Naive thymus-derived CD4-positive, alpha-beta T cell (primary cell): ENCODE measurements around the gene NEDD4L. TPM values are rescaled to one million over a fixed set of nuclear protein-coding genes. Genes with fewer than 3 reads are reported as not detected.

Experiments
- ATAC-seq: fragments of 150-1000 bp; cut with Tn5 transposase; 2 replicates; pipeline ENCODE4 v1.10.0; 2021; ENCODE audit warnings: mild to moderate bottlenecking, moderate library complexity
- CTCF ChIA-PET: fragments of 350-600 bp; sonication (Branson Sonifier 250); formaldehyde crosslinking; loops from one replicate; lab custom pipeline; 2021; ENCODE audit warnings: antibody characterized with exemption; lab: Charles Lee
- POLR2A ChIA-PET: fragments of 350-600 bp; sonication (Branson Sonifier 250); formaldehyde crosslinking; loops from one replicate; lab custom pipeline; 2021; ENCODE audit warnings: antibody characterized with exemption, inconsistent platforms; lab: Charles Lee
- DNase-seq, 9 donors: peaks; one replicate each; pipeline versions ENCODE4 v3.0.0 to v3.0.0-alpha.2; 2020 to 2022; ENCODE audit warnings: mixed read lengths in 1 of 9
- H3K27ac ChIP-seq: one replicate; pipeline ENCODE4 v1.7.0; 2013; ENCODE audit warnings: mild to moderate bottlenecking, low read depth, low read length, moderate library complexity
- H3K27me3 ChIP-seq, 2 donors: one replicate each; pipeline ENCODE4 v1.7.0; 2013; ENCODE audit warnings: low read length in 2 of 2, mild to moderate bottlenecking in 2 of 2, moderate library complexity in 2 of 2; ENCODE audit not compliant: control insufficient read depth in 2 of 2, insufficient read depth in 2 of 2
- H3K36me3 ChIP-seq, 3 experiments: 1 replicate in 2 of 3; 2 replicates in 1 of 3; pipeline ENCODE4 v1.7.0; 2013; ENCODE audit warnings: low read length in 3 of 3, mild to moderate bottlenecking in 3 of 3, moderate library complexity in 1 of 3; ENCODE audit not compliant: insufficient read depth in 3 of 3, control insufficient read depth in 2 of 3
- H3K4me1 ChIP-seq, 2 donors: one replicate each; pipeline ENCODE4 v1.7.0; 2013; ENCODE audit warnings: low read length in 2 of 2, mild to moderate bottlenecking in 2 of 2, moderate library complexity in 1 of 2; ENCODE audit not compliant: control insufficient read depth in 2 of 2, insufficient read depth in 2 of 2
- H3K4me3 ChIP-seq: 2 replicates; pipeline ENCODE4 v1.7.0; 2013; ENCODE audit warnings: mild to moderate bottlenecking, low read length
- H3K9me3 ChIP-seq, 3 experiments: 1 replicate in 2 of 3; 2 replicates in 1 of 3; pipeline ENCODE4 v1.7.0; 2013; ENCODE audit warnings: low read length in 3 of 3; ENCODE audit not compliant: control insufficient read depth in 2 of 3
- H3K27ac Mint-ChIP-seq, 9 donors: one replicate each; pipeline ENCODE4 v1.8.0; 2020 to 2022; ENCODE audit warnings: mixed read lengths in 9 of 9, mild to moderate bottlenecking in 8 of 9, moderate library complexity in 5 of 9, inconsistent platforms in 2 of 9
- H3K27me3 Mint-ChIP-seq, 5 donors: one replicate each; pipeline ENCODE4 v1.8.0; 2021 to 2022; ENCODE audit warnings: mixed read lengths in 5 of 5, mild to moderate bottlenecking in 1 of 5
- H3K36me3 Mint-ChIP-seq, 5 donors: one replicate each; pipeline ENCODE4 v1.8.0; 2020 to 2022; ENCODE audit warnings: mixed read lengths in 5 of 5, mild to moderate bottlenecking in 3 of 5, inconsistent platforms in 1 of 5
- H3K4me1 Mint-ChIP-seq, 7 donors: one replicate each; pipeline ENCODE4 v1.8.0; 2020 to 2022; ENCODE audit warnings: mixed read lengths in 7 of 7, mild to moderate bottlenecking in 3 of 7, inconsistent platforms in 1 of 7
- H3K4me3 Mint-ChIP-seq, 10 donors: one replicate each; pipeline ENCODE4 v1.8.0; 2020 to 2022; ENCODE audit warnings: mild to moderate bottlenecking in 10 of 10, mixed read lengths in 10 of 10, moderate library complexity in 6 of 10, inconsistent platforms in 2 of 10
- H3K9me3 Mint-ChIP-seq, 11 donors: one replicate each; pipeline ENCODE4 v1.8.0; 2020 to 2022; ENCODE audit warnings: mixed read lengths in 11 of 11, mild to moderate bottlenecking in 4 of 11, inconsistent platforms in 1 of 11, moderate library complexity in 1 of 11
- intact Hi-C, 2 donors: fragments of 100-400 bp; cut with micrococcal nuclease; formaldehyde crosslinking; loops; one replicate each; pipeline ENCODE4 v1.15.1; 2023
- polyA plus RNA-seq, 2 donors: library from polyadenylated mRNA; unstranded; fragments of 300-500 nt; fragmentation: Illumina TruSeq; gene quantifications; one replicate each; pipeline ENCODE4 v1.2.3, GENCODE V29; 2021
- total RNA-seq, 6 experiments: library from RNA in 5 of 6; stranded (reverse) in 5 of 6; gene quantifications; 1 replicate in 5 of 6; 2 replicates in 1 of 6; pipeline ENCODE4 v1.2.3 and lab custom pipeline; 2021 to 2026

Gene NEDD4L
- total and polyA plus RNA-seq, 7 experiments from 2014 or later = 1.1 to 10.3 (median 4.2) TPM

DNA sequence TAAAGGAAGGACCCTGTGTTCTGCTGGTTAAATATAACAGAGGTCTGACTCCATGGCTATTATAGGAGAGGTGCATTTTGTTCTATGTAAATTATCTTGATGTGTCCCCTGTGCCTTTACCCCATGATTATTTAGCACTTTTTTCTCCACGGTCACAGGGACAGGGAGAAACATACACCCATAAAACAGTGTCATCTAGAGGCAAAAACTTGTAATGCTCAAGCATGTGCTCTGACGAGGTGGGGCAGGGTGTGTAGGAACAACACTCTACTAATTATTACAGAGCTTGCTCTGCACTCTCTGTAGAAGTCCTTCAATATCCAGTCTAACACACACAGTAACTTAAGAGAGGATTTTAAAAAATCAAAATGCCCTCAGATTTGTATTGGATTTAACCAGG, 187.9 kb downstream of the NEDD4L start:
- peaks cover 0 to 5% (median 0%) of the 10 kb centered on the region in 5 donors for H3K36me3 Mint-ChIP-seq
- no peak for DNase-seq

GRCh38 chr18:58232668-58233067, 188.6 kb downstream of the NEDD4L start:
- ChIA-PET POLR2A (no interaction called here), CTCF (no interaction called here)
- peaks cover 0 to 5% (median 0%) of the 10 kb centered on the region in 5 donors for H3K36me3 Mint-ChIP-seq
- Histone ChIP-seq H3K4me1 (no peaks in the 10 kb centered on the region), H3K27me3 (no peaks in the 10 kb centered on the region), H3K36me3 (no peaks in the 10 kb centered on the region), H3K27ac (no peak overlapping the region), H3K4me3 (no peak overlapping the region), H3K9me3 (no peaks in the 10 kb centered on the region)
- H3K4me1 Mint-ChIP-seq = no peaks in the 10 kb centered on the region
- H3K27me3 Mint-ChIP-seq = no peaks in the 10 kb centered on the region
- DNase-seq (no peak), ATAC-seq (no peak)
- intact Hi-C loops = no loop called here
- H3K4me3 Mint-ChIP-seq = no peak overlapping the region
- no peak overlapping the region for H3K27ac Mint-ChIP-seq
- peaks cover 0 to 7% (median 0%) of the 10 kb centered on the region in 11 donors for H3K9me3 Mint-ChIP-seq

More for the DNA sequence above, 187.9 kb downstream of the NEDD4L start:
- ChIA-PET CTCF (no interaction called here), POLR2A (no interaction called here)
- ATAC-seq = no peak
- Histone ChIP-seq H3K27me3 (no peaks in the 10 kb centered on the region), H3K27ac (no peak overlapping the region), H3K9me3 (no peaks in the 10 kb centered on the region), H3K36me3 (no peaks in the 10 kb centered on the region), H3K4me3 (no peak overlapping the region), H3K4me1 (no peaks in the 10 kb centered on the region)
- H3K27me3 Mint-ChIP-seq = no peaks in the 10 kb centered on the region
- no peak overlapping the region for H3K4me3 Mint-ChIP-seq
- H3K27ac Mint-ChIP-seq = no peak overlapping the region
- intact Hi-C loops = no loop called here
- no peaks in the 10 kb centered on the region for H3K4me1 Mint-ChIP-seq
- H3K9me3 Mint-ChIP-seq = peaks cover 0 to 7% (median 0%) of the 10 kb centered on the region in 11 donors

DNA sequence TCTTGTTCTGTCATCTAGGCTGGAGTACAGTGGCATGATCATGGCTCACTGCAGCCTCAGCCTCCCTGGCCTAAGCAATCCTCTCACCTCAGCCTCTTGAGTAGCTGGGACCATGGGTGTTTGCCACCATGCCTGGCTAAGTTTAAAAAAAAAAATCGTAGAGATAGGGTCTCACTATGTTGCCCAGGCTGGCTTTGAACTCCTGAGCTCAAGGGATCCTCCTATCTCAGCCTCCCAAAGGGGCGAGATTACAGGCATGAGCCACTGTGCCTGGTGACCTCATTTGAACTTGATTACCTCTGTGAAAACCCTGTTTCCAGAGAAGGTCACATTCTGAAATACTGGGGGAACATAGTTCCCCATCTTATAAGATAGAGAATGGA, 190.3 kb downstream of the NEDD4L start:
- no peak overlapping the region for H3K27ac ChIP-seq
- ChIA-PET CTCF (interaction anchor here (0.9 kb wide), 1 partner anchor 567 kb away, joined by 3 read pairs; no protein-coding TSS in a partner anchor), POLR2A (no interaction called here)
- H3K36me3 ChIP-seq = no peaks in the 10 kb centered on the region
- H3K27ac Mint-ChIP-seq = no peak overlapping the region
- H3K27me3 Mint-ChIP-seq = no peaks in the 10 kb centered on the region
- peaks cover 0 to 5% (median 0%) of the 10 kb centered on the region in 5 donors for H3K36me3 Mint-ChIP-seq
- no peak overlapping the region for H3K4me3 Mint-ChIP-seq
- H3K9me3 Mint-ChIP-seq = peaks cover 0 to 7% (median 0%) of the 10 kb centered on the region in 11 donors
- ATAC-seq = no peak
- DNase-seq = no peak
- H3K4me3 ChIP-seq = no peak overlapping the region
- no peaks in the 10 kb centered on the region for H3K4me1 ChIP-seq
- no peaks in the 10 kb centered on the region for H3K9me3 ChIP-seq
- no peaks in the 10 kb centered on the region for H3K4me1 Mint-ChIP-seq
- no peaks in the 10 kb centered on the region for H3K27me3 ChIP-seq
- intact Hi-C loops = no loop called here

- Histone ChIP-seq H3K9me3 (no peaks in the 10 kb centered on the region), H3K36me3 (no peaks in the 10 kb centered on the region), H3K4me1 (no peaks in the 10 kb centered on the region), H3K4me3 (no peak overlapping the region), H3K27ac (no peak overlapping the region), H3K27me3 (no peaks in the 10 kb centered on the region)
- Mint-ChIP-seq H3K27me3 (no peaks in the 10 kb centered on the region), H3K4me1 (no peaks in the 10 kb centered on the region), H3K27ac (peak overlapping the region in 1 of 9 donors; percentile 51), H3K36me3 (peaks cover 0 to 5% (median 0%) of the 10 kb centered on the region in 5 donors), H3K4me3 (no peak overlapping the region), H3K9me3 (peaks cover 0 to 7% (median 0%) of the 10 kb centered on the region in 11 donors)
- intact Hi-C loops = no loop called here
- DNase-seq (no peak), ATAC-seq (no peak)
- CTCF ChIA-PET = interaction anchor here (0.9 kb wide), 1 partner anchor 567 kb away, joined by 3 read pairs; no protein-coding TSS in a partner anchor
- POLR2A ChIA-PET = no interaction called here
Observed at GRCh38 chr18:58235001-58235436, 191.0 kb downstream of the NEDD4L start.

- H3K9me3 Mint-ChIP-seq = no peaks in the 10 kb centered on the region
- Histone ChIP-seq H3K27ac (no peak overlapping the region), H3K9me3 (no peaks in the 10 kb centered on the region), H3K4me1 (no peaks in the 10 kb centered on the region), H3K27me3 (no peaks in the 10 kb centered on the region), H3K36me3 (no peaks in the 10 kb centered on the region), H3K4me3 (no peak overlapping the region)
- POLR2A ChIA-PET = no interaction called here
- H3K27me3 Mint-ChIP-seq = no peaks in the 10 kb centered on the region
- intact Hi-C loops = no loop called here
- CTCF ChIA-PET = no interaction called here
- H3K4me1 Mint-ChIP-seq = no peaks in the 10 kb centered on the region
- H3K36me3 Mint-ChIP-seq = no peaks in the 10 kb centered on the region
- H3K4me3 Mint-ChIP-seq = no peak overlapping the region
- no peak for DNase-seq
- no peak for ATAC-seq
- H3K27ac Mint-ChIP-seq = no peak overlapping the region
Observed at GRCh38 chr18:58239879-58240278, 195.9 kb downstream of the NEDD4L start.

GRCh38 chr18:58241026-58241679, 197.1 kb downstream of the NEDD4L start:
- Mint-ChIP-seq H3K36me3 (no peaks in the 10 kb centered on the region), H3K27ac (no peak overlapping the region), H3K4me1 (no peaks in the 10 kb centered on the region), H3K9me3 (no peaks in the 10 kb centered on the region), H3K4me3 (no peak overlapping the region), H3K27me3 (no peaks in the 10 kb centered on the region)
- Histone ChIP-seq H3K4me3 (no peak overlapping the region), H3K4me1 (no peaks in the 10 kb centered on the region), H3K27me3 (no peaks in the 10 kb centered on the region), H3K36me3 (no peaks in the 10 kb centered on the region), H3K9me3 (no peaks in the 10 kb centered on the region), H3K27ac (no peak overlapping the region)
- CTCF ChIA-PET = no interaction called here
- intact Hi-C loops = no loop called here
- POLR2A ChIA-PET = no interaction called here
- DNase-seq (no peak), ATAC-seq (no peak)

DNA sequence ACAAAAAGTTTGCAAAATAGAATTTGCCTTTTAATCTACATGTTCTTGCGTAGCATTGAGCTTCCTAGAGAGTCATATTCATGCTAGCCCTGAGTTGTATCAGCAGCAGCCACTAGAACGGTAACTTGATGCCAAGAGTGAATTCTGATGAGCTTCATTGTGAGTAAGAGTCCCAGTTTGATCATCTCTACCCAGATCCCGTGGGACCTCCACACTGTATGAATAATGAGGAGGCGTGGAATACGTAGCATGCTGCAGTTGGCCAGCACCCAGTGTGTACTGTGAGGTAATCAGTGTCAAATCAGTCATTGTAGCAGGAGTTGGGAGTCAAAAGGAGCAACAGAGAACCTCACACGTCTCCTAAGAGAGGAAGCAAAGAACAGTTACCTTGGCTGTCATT, 197.9 kb downstream of the NEDD4L start:
- Histone ChIP-seq H3K4me3 (no peak overlapping the region), H3K27me3 (no peaks in the 10 kb centered on the region), H3K27ac (no peak overlapping the region), H3K9me3 (no peaks in the 10 kb centered on the region), H3K36me3 (no peaks in the 10 kb centered on the region), H3K4me1 (no peaks in the 10 kb centered on the region)
- no peak for DNase-seq
- H3K27me3 Mint-ChIP-seq = no peaks in the 10 kb centered on the region
- ChIA-PET CTCF (no interaction called here), POLR2A (no interaction called here)
- ATAC-seq = no peak
- no peak overlapping the region for H3K4me3 Mint-ChIP-seq
- H3K36me3 Mint-ChIP-seq = no peaks in the 10 kb centered on the region
- intact Hi-C loops = no loop called here
- no peaks in the 10 kb centered on the region for H3K4me1 Mint-ChIP-seq
- H3K27ac Mint-ChIP-seq = no peak overlapping the region
- H3K9me3 Mint-ChIP-seq = no peaks in the 10 kb centered on the region
